MM.1S (cell line): ENCODE results near the gene BCAS2.

Experiments
- DNase-seq: peaks from one replicate; pipeline ENCODE4 v3.0.0-alpha.2; 2015
- H2AFZ ChIP-seq: fragments of 300-600 bp; sonication (generic); 2 replicates; pipeline ENCODE4 v1.6.0; 2016; ENCODE audit warnings: antibody characterized with exemption, low read length
- H3F3A ChIP-seq: fragments of 300-600 bp; sonication (generic); 2 replicates; pipeline ENCODE4 v1.6.1; 2016; ENCODE audit warnings: mild to moderate bottlenecking, antibody characterized with exemption, low read length, moderate library complexity, mixed read lengths; ENCODE audit not compliant: insufficient read depth
- H3K27ac ChIP-seq: fragments of 300-600 bp; sonication (generic); 2 replicates; pipeline ENCODE4 v1.5.1; 2016; ENCODE audit warnings: mild to moderate bottlenecking, low read length
- H3K27me3 ChIP-seq: fragments of 300-600 bp; sonication (generic); replicated peaks from 2 replicates; pipeline ENCODE4 v1.6.0; 2016; ENCODE audit warnings: low read length; ENCODE audit not compliant: insufficient read depth
- H3K36me3 ChIP-seq: fragments of 300-600 bp; sonication (generic); replicated peaks from 2 replicates; pipeline ENCODE4 v1.6.1; 2016; ENCODE audit warnings: mild to moderate bottlenecking, low read length, mixed read lengths; ENCODE audit not compliant: insufficient read depth
- H3K4me1 ChIP-seq: fragments of 300-600 bp; sonication (generic); 2 replicates; pipeline ENCODE4 v1.6.1; 2016; ENCODE audit warnings: low read length, mixed read lengths
- H3K4me2 ChIP-seq: fragments of 300-600 bp; sonication (generic); 2 replicates; pipeline ENCODE4 v1.6.0; 2016; ENCODE audit warnings: low read depth, low read length
- H3K4me3 ChIP-seq: fragments of 300-600 bp; sonication (generic); 2 replicates; pipeline ENCODE4 v1.5.1; 2016; ENCODE audit warnings: low read length, mixed read lengths
- H3K79me2 ChIP-seq: fragments of 300-600 bp; sonication (generic); 2 replicates; pipeline ENCODE4 v1.6.1; 2016; ENCODE audit warnings: mixed run types, low read length, mixed read lengths
- H3K9ac ChIP-seq: fragments of 300-600 bp; sonication (generic); 2 replicates; pipeline ENCODE4 v1.6.1; 2016; ENCODE audit warnings: low read length, mixed read lengths
- H3K9me2 ChIP-seq: fragments of 300-600 bp; sonication (generic); replicated peaks from 2 replicates; pipeline ENCODE4 v1.6.1; 2016; ENCODE audit warnings: mild to moderate bottlenecking, low read length, mixed read lengths; ENCODE audit not compliant: insufficient read depth
- H3K9me3 ChIP-seq: fragments of 300-600 bp; sonication (generic); replicated peaks from 2 replicates; pipeline ENCODE4 v1.6.1; 2016; ENCODE audit warnings: mild to moderate bottlenecking, low read length, mixed read lengths; ENCODE audit not compliant: insufficient read depth
- H4K20me1 ChIP-seq: fragments of 300-600 bp; sonication (generic); 2 replicates; pipeline ENCODE4 v1.6.1; 2016; ENCODE audit warnings: mild to moderate bottlenecking, low read length, moderate library complexity, mixed read lengths; ENCODE audit not compliant: insufficient read depth
- CTCF ChIP-seq: fragments of 300-600 bp; sonication (generic); IDR thresholded peaks from 2 replicates; pipeline ENCODE4 v1.5.1; 2016; ENCODE audit warnings: antibody characterized with exemption, low read length, mixed read lengths
- EZH2 ChIP-seq: fragments of 300-600 bp; sonication (generic); optimal IDR thresholded peaks from 2 replicates; pipeline ENCODE3; 2017; ENCODE audit warnings: low read depth, mild to moderate bottlenecking, antibody characterized with exemption, low read length, mixed read lengths
- EZH2phosphoT487 ChIP-seq: fragments of 300-600 bp; sonication (generic); IDR thresholded peaks from 2 replicates; pipeline ENCODE4 v1.6.1; 2018; ENCODE audit warnings: antibody characterized with exemption, low read length

The BCAS2 gene

GRCh38 chr1:114552106-114552639, 29.2 kb downstream of the BCAS2 start:
- Histone ChIP-seq H3K9ac (no peak overlapping the region), H2AFZ (no peak overlapping the region), H3K4me2 (no peak overlapping the region), H4K20me1 (no peaks in the 10 kb centered on the region), H3K9me2 (no peaks in the 10 kb centered on the region), H3K27ac (no peak overlapping the region), H3K4me3 (no peak overlapping the region), H3K9me3 (no peaks in the 10 kb centered on the region), H3K27me3 (no peaks in the 10 kb centered on the region), H3F3A (no peaks in the 10 kb centered on the region), H3K36me3 (no peaks in the 10 kb centered on the region), H3K4me1 (no peaks in the 10 kb centered on the region), H3K79me2 (no peaks in the 10 kb centered on the region)
- DNase-seq, result no peak
- TF ChIP-seq EZH2 (no peak), EZH2phosphoT487 (no peak), CTCF (no peak)

- Histone ChIP-seq H3K9ac (no peak overlapping the region), H3F3A (no peaks in the 10 kb centered on the region), H3K9me3 (no peaks in the 10 kb centered on the region), H3K4me3 (no peak overlapping the region), H3K4me1 (no peaks in the 10 kb centered on the region), H3K9me2 (no peaks in the 10 kb centered on the region), H3K27ac (no peak overlapping the region), H4K20me1 (no peaks in the 10 kb centered on the region), H3K27me3 (no peaks in the 10 kb centered on the region), H3K36me3 (no peaks in the 10 kb centered on the region), H3K79me2 (no peaks in the 10 kb centered on the region), H2AFZ (no peak overlapping the region), H3K4me2 (no peak overlapping the region)
- no peak for DNase-seq
- TF ChIP-seq CTCF (no peak), EZH2 (no peak), EZH2phosphoT487 (no peak)
These were observed 30.0 kb downstream of the BCAS2 start for GRCh38 chr1:114551400-114551799.

- Histone ChIP-seq H3K27me3 (no peaks in the 10 kb centered on the region), H4K20me1 (no peaks in the 10 kb centered on the region), H3K27ac (no peak overlapping the region), H3K79me2 (no peaks in the 10 kb centered on the region), H3K9ac (no peak overlapping the region), H3K4me3 (no peak overlapping the region), H3K4me1 (no peaks in the 10 kb centered on the region), H3K4me2 (no peak overlapping the region), H3K36me3 (no peaks in the 10 kb centered on the region), H3F3A (no peaks in the 10 kb centered on the region), H2AFZ (no peak overlapping the region), H3K9me3 (no peaks in the 10 kb centered on the region), H3K9me2 (no peaks in the 10 kb centered on the region)
- TF ChIP-seq EZH2phosphoT487 (no peak), CTCF (no peak), EZH2 (no peak)
- DNase-seq, result no peak
These were observed 31.1 kb downstream of the BCAS2 start for GRCh38 chr1:114550336-114550735.
